CD4-positive, alpha-beta memory T cell (primary cell): ENCODE results near the gene FNDC1. TPM values are rescaled to one million over a fixed set of nuclear protein-coding genes. Genes with fewer than 3 reads are reported as not detected.
A peak's percentile ranks its signal among the peaks of the same experiment; 100 is the strongest.
"Not testable (repeated sequence)": the region's sequence is repeated elsewhere in the genome, so short reads cannot be mapped to it uniquely, and the experiment has no call there.

Experiments
- CTCF ChIA-PET: fragments of 350-600 bp; sonication (Branson Sonifier 250); formaldehyde crosslinking; loops from one replicate; lab custom pipeline; 2021; ENCODE audit warnings: inconsistent platforms; ENCODE audit not compliant: partially characterized antibody; lab: Charles Lee
- POLR2A ChIA-PET: fragments of 350-600 bp; sonication (Branson Sonifier 250); formaldehyde crosslinking; loops from one replicate; lab custom pipeline; 2021; ENCODE audit not compliant: partially characterized antibody; lab: Charles Lee
- DNase-seq, 5 donors: peaks; one replicate each; pipeline versions ENCODE4 v3.0.0 to v3.0.0-alpha.2; 2020 to 2022; ENCODE audit warnings: mixed read lengths in 1 of 5
- H3K27ac ChIP-seq: one replicate; pipeline ENCODE4 v1.7.0; 2013; ENCODE audit warnings: low read depth, low read length
- H3K27me3 ChIP-seq: 2 replicates; pipeline ENCODE4 v1.7.0; 2013; ENCODE audit warnings: mild to moderate bottlenecking, low read length, moderate library complexity; ENCODE audit not compliant: insufficient read depth
- H3K36me3 ChIP-seq: 2 replicates; pipeline ENCODE4 v1.7.0; 2013; ENCODE audit warnings: mild to moderate bottlenecking, low read length, moderate library complexity; ENCODE audit not compliant: insufficient read depth
- H3K4me1 ChIP-seq: 2 replicates; pipeline ENCODE4 v1.7.0; 2013; ENCODE audit warnings: mild to moderate bottlenecking, low read length, moderate library complexity; ENCODE audit not compliant: insufficient read depth
- H3K4me3 ChIP-seq, 2 donors: one replicate each; pipeline ENCODE4 v1.7.0; 2013; ENCODE audit warnings: low read length in 2 of 2, mild to moderate bottlenecking in 1 of 2
- H3K9me3 ChIP-seq, 2 donors: one replicate each; pipeline ENCODE4 v1.7.0; 2013; ENCODE audit warnings: low read length in 2 of 2, control low read depth in 1 of 2; ENCODE audit not compliant: control insufficient read depth in 1 of 2
- H3K27ac Mint-ChIP-seq, 7 donors: one replicate each; pipeline ENCODE4 v1.8.0; 2020 to 2021; ENCODE audit warnings: mixed read lengths in 7 of 7, mild to moderate bottlenecking in 6 of 7, inconsistent platforms in 3 of 7, moderate library complexity in 3 of 7
- H3K27me3 Mint-ChIP-seq, 2 donors: one replicate each; pipeline ENCODE4 v1.8.0; 2020 to 2021; ENCODE audit warnings: mixed read lengths in 2 of 2
- H3K36me3 Mint-ChIP-seq, 2 donors: one replicate each; pipeline ENCODE4 v1.8.0; 2020 to 2021; ENCODE audit warnings: mixed read lengths in 2 of 2, inconsistent platforms in 1 of 2, mild to moderate bottlenecking in 1 of 2
- H3K4me1 Mint-ChIP-seq, 4 donors: one replicate each; pipeline ENCODE4 v1.8.0; 2020 to 2021; ENCODE audit warnings: mixed read lengths in 4 of 4, mild to moderate bottlenecking in 1 of 4
- H3K4me3 Mint-ChIP-seq, 8 donors: one replicate each; pipeline ENCODE4 v1.8.0; 2020 to 2021; ENCODE audit warnings: mixed read lengths in 8 of 8, mild to moderate bottlenecking in 7 of 8, moderate library complexity in 6 of 8, inconsistent platforms in 3 of 8
- H3K9me3 Mint-ChIP-seq, 8 donors: one replicate each; pipeline ENCODE4 v1.8.0; 2020 to 2021; ENCODE audit warnings: mixed read lengths in 8 of 8, mild to moderate bottlenecking in 5 of 8, inconsistent platforms in 3 of 8, moderate library complexity in 1 of 8
- intact Hi-C: fragments of 100-400 bp; cut with micrococcal nuclease; formaldehyde crosslinking; loops from one replicate; pipeline ENCODE4 v1.15.1; 2023
- polyA plus RNA-seq, 2 donors: library from polyadenylated mRNA; unstranded; fragments of 300-500 nt; fragmentation: Illumina TruSeq; gene quantifications; one replicate each; pipeline ENCODE4 v1.2.3, GENCODE V29; 2021
- total RNA-seq, 2 experiments: library from RNA; stranded (reverse); gene quantifications; one replicate each; pipeline ENCODE4 v1.2.3, GENCODE V29; 2021

FNDC1 gene
- total and polyA plus RNA-seq, 4 experiments from 2014 or later, result 0.08 TPM; not detected in 3

DNA sequence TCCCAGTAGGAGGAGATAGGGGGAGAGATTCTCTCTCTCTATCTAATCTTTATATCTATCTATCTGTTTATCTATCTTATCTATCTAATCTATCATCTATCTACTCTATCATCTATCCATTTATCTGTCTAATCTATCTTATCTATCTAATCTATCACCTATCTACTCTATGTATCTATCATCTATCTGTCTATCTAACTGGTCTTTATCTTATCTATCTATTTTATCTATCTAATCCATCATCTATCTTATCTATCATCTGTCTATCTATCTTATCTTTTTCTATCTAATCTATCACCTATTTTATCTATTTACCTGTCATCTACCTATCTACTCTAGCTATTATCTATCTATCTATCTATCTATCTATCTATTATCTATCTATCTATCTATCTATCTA, 109.4 kb downstream of the FNDC1 start:
- Histone ChIP-seq H3K36me3 (no peaks in the 10 kb centered on the region), H3K27me3 (no peaks in the 10 kb centered on the region), H3K4me3 (no peak overlapping the region), H3K4me1 (no peaks in the 10 kb centered on the region), H3K27ac (no peak overlapping the region), H3K9me3 (no peaks in the 10 kb centered on the region)
- H3K4me1 Mint-ChIP-seq, result no peaks in the 10 kb centered on the region
- CTCF ChIA-PET, result no interaction called here
- POLR2A ChIA-PET, result no interaction called here
- intact Hi-C loops, result no loop called here
- no peak overlapping the region for H3K27ac Mint-ChIP-seq
- H3K36me3 Mint-ChIP-seq, result no peaks in the 10 kb centered on the region
- H3K9me3 Mint-ChIP-seq, result no peaks in the 10 kb centered on the region
- DNase-seq, result no peak
- peaks cover 10 to 25% of the 10 kb centered on the region in 2 donors for H3K27me3 Mint-ChIP-seq
- H3K4me3 Mint-ChIP-seq, result no peak overlapping the region

DNA sequence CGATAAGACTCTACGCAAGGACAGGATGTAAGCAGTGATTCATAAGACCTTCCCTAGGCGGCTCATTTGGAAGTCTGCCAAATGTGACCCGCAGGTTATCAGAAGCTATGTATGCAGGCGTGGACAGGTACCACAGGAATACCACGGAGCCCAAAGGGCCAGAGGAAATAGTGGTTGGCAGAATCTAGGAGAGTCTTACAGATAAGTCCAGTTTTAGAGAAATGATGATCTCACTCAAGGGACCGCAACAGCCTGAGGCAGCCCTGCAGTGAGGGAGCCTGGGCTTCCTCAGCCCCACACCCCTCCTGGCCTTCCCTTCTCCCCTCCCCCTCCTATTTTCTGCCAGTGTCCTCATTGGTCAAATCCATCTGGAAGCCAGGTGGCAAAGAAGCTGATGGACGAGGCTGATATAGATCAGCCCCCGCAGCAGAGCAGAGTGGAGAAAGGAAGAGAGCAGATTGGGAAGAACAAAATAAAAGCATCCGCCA, 110.6 kb downstream of the FNDC1 start:
- intact Hi-C loops, result no loop called here
- no peak overlapping the region for H3K27ac ChIP-seq
- no peak overlapping the region for H3K4me3 ChIP-seq
- H3K9me3 ChIP-seq, result no peaks in the 10 kb centered on the region
- H3K4me1 Mint-ChIP-seq, result no peaks in the 10 kb centered on the region
- peaks cover 10 to 21% of the 10 kb centered on the region in 2 donors for H3K27me3 Mint-ChIP-seq
- peaks cover 0 to 1% (median under 1%) of the 10 kb centered on the region in 8 donors for H3K9me3 Mint-ChIP-seq
- POLR2A ChIA-PET, result no interaction called here
- no peak for DNase-seq
- CTCF ChIA-PET, result no interaction called here
- H3K4me1 ChIP-seq, result no peaks in the 10 kb centered on the region
- no peak overlapping the region for H3K27ac Mint-ChIP-seq
- no peaks in the 10 kb centered on the region for H3K27me3 ChIP-seq
- no peaks in the 10 kb centered on the region for H3K36me3 Mint-ChIP-seq
- no peaks in the 10 kb centered on the region for H3K36me3 ChIP-seq
- H3K4me3 Mint-ChIP-seq, result no peak overlapping the region

DNA sequence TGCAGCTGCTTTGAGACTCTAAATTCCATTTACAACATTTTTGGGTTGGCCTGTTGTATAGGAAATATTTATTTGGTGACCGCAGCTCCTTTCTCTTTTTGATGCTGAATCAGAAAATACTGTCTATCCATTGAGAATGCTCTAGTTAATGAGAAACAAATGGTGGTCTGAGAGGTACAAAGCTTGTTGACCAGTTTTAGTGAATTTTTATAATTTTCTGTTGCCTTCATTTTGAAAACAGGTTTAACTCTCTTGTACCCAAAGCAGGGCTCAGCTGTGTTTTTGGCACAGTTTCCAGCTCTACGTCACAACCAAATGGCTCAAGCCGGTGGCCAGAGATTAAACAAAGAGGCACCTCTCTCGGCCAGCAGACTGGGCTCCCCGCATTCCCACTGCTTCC, 113.2 kb downstream of the FNDC1 start:
- Mint-ChIP-seq H3K36me3 (no peaks in the 10 kb centered on the region), H3K9me3 (peaks cover 0 to 18% (median 7%) of the 10 kb centered on the region in 8 donors), H3K4me1 (no peaks in the 10 kb centered on the region), H3K27me3 (peaks cover 3 to 13% of the 10 kb centered on the region in 2 donors), H3K27ac (no peak overlapping the region), H3K4me3 (no peak overlapping the region)
- Histone ChIP-seq H3K4me3 (no peak overlapping the region), H3K9me3 (no peaks in the 10 kb centered on the region), H3K36me3 (no peaks in the 10 kb centered on the region), H3K4me1 (no peaks in the 10 kb centered on the region), H3K27me3 (no peaks in the 10 kb centered on the region), H3K27ac (no peak overlapping the region)
- no peak for DNase-seq
- POLR2A ChIA-PET, result no interaction called here
- intact Hi-C loops, result no loop called here
- CTCF ChIA-PET, result no interaction called here

DNA sequence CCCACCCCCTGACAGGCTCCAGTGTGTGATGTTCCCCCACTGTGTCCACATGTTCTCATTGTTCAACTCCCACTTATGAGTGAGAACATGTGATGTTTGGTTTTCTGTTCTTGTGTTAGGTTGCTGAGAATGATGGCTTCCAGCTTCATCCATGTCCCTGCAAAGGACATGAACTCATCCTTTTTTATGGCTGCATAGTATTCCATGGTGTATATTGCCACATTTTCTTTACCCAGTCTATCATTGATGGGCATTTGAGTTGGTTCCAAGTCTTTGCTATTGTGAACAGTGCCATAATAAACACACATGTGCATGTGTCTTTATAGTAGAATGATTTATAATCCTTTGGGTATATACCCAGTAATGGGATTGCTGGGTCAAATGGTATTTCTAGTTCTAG, 115.5 kb downstream of the FNDC1 start:
- H3K27ac Mint-ChIP-seq, H3K4me1 Mint-ChIP-seq, H3K36me3 Mint-ChIP-seq, intact Hi-C loops, H3K4me1 ChIP-seq, H3K27me3 ChIP-seq, H3K36me3 ChIP-seq, CTCF ChIA-PET, DNase-seq, H3K27ac ChIP-seq, POLR2A ChIA-PET, H3K4me3 Mint-ChIP-seq, H3K4me3 ChIP-seq, H3K9me3 ChIP-seq: not testable (repeated sequence)
- Mint-ChIP-seq H3K9me3 (peaks cover 2 to 31% (median 12%) of the 10 kb centered on the region in 8 donors), H3K27me3 (peaks cover 12 to 20% of the 10 kb centered on the region in 2 donors)

DNA sequence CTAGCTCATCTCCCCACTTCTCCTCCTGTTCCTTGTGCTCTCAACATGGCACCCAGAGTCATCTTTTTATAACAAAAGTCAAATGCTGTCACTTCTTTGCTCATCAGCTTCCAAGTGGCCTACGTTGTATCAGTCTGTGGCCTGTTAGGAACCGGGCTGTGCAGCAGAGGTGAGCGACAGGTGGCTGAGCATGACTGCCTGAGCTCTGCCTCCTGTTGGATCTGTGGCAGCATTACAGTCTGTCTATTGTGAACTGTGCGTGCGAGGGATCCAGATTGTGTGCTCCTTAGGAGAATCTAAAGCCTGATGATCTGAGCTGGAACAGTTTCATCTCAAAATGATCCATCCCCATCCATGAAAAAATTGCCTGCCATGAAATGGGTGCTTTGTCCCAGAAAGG, 129.6 kb downstream of the FNDC1 start:
- peaks cover 10 to 19% of the 10 kb centered on the region in 2 donors for H3K27me3 Mint-ChIP-seq
- no peak overlapping the region for H3K4me3 Mint-ChIP-seq

DNA sequence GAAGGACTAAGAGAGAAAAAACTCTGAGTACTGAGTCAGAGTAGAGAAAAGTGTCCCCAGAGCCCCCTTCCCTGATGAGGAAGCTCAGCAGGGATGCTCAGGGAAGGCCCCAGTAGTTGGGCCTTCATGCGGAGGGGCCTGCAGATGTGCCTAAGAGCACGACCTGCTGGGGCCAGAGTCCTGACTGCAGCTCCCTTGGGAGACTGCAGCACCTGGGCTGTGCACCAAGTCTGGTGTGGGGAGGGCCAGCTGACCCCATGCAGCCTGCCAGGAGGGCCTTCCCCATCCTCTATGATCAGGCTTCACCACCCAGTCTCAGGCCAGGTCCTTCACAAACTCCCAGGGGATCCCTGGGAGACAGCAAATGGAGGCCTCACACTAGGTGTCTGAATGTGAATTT, 130.4 kb downstream of the FNDC1 start:
- Mint-ChIP-seq H3K4me3 (peak overlapping the region in 1 of 8 donors; percentile 15), H3K9me3 (peaks cover 0 to 2% (median 0%) of the 10 kb centered on the region in 8 donors), H3K27ac (no peak overlapping the region), H3K4me1 (no peaks in the 10 kb centered on the region), H3K27me3 (peaks cover 14 to 24% of the 10 kb centered on the region in 2 donors), H3K36me3 (no peaks in the 10 kb centered on the region)
- Histone ChIP-seq H3K4me1 (no peaks in the 10 kb centered on the region), H3K4me3 (no peak overlapping the region), H3K27ac (no peak overlapping the region), H3K9me3 (no peaks in the 10 kb centered on the region), H3K36me3 (no peaks in the 10 kb centered on the region), H3K27me3 (no peaks in the 10 kb centered on the region)
- ChIA-PET POLR2A (no interaction called here), CTCF (no interaction called here)
- intact Hi-C loops, result no loop called here
- DNase-seq, result no peak

More for the DNA sequence above, 129.6 kb downstream of the FNDC1 start:
- Mint-ChIP-seq H3K27ac (no peak overlapping the region), H3K4me1 (no peaks in the 10 kb centered on the region), H3K36me3 (no peaks in the 10 kb centered on the region), H3K9me3 (peaks cover 0 to 3% (median 0%) of the 10 kb centered on the region in 8 donors)
- Histone ChIP-seq H3K36me3 (no peaks in the 10 kb centered on the region), H3K4me1 (no peaks in the 10 kb centered on the region), H3K4me3 (no peak overlapping the region), H3K9me3 (no peaks in the 10 kb centered on the region), H3K27ac (no peak overlapping the region), H3K27me3 (no peaks in the 10 kb centered on the region)
- no peak for DNase-seq
- POLR2A ChIA-PET, result no interaction called here
- CTCF ChIA-PET, result no interaction called here
- intact Hi-C loops, result no loop called here

DNA sequence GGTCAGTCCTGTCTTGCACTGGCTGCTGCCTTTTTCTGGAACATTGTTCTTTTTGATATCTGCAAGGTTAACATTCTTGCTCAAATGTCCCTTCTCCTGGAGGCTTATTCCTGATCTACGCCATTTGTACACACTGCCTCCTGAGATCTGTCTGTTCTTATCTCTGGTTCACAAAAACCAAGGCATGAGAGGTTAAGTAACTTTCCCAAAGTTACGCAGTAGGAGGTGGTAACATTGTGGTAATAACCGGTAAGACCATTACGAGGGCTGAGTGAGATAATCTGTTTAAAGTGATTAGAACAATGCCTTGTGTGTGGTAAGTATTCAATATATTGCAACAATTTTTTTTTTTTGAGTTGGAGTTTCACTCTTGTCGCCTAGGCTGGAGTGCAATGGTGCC, 132.1 kb downstream of the FNDC1 start:
- Mint-ChIP-seq H3K4me3 (no peak overlapping the region), H3K27ac (no peak overlapping the region), H3K36me3 (no peaks in the 10 kb centered on the region), H3K9me3 (no peaks in the 10 kb centered on the region), H3K27me3 (peaks cover 11 to 24% of the 10 kb centered on the region in 2 donors), H3K4me1 (no peaks in the 10 kb centered on the region)
- Histone ChIP-seq H3K9me3 (no peaks in the 10 kb centered on the region), H3K27me3 (no peaks in the 10 kb centered on the region), H3K4me1 (no peaks in the 10 kb centered on the region), H3K36me3 (no peaks in the 10 kb centered on the region), H3K4me3 (no peak overlapping the region), H3K27ac (no peak overlapping the region)
- ChIA-PET CTCF (no interaction called here), POLR2A (no interaction called here)
- DNase-seq, result no peak
- intact Hi-C loops, result no loop called here
